ENCODE measurements around the gene POMC. TPM values are rescaled to one million over a fixed set of nuclear protein-coding genes. Genes with fewer than 3 reads are reported as not detected.
"Not testable (repeated sequence)": the region's sequence is repeated elsewhere in the genome, so short reads cannot be mapped to it uniquely, and the experiment has no call there.

POMC gene
- total RNA-seq: 1 to 10 TPM; 2.4 to 7.8 TPM

GRCh38 chr2:25168256-25169072 lies at the start of gene POMC:
TSS of gene POMC (minus strand) at chr2:25168580. CDS start at chr2:25164772, 3,808 bp downstream.
- Mint-ChIP-seq H3K36me3 (peaks cover 7 to 8% of the 10 kb centered on the region in 2 donors), H3K9me3 (no peaks in the 10 kb centered on the region), H3K27ac (no peak within 1 kb of the TSS)
- peak; percentile 70 to 76 for ATAC-seq
- peak in 1 of 2 donors; percentile 40 for DNase-seq (ENCODE audit: low spot score in 2 of 2)

- no peak overlapping the region for H3K27ac Mint-ChIP-seq
- ATAC-seq (no peak), DNase-seq (ENCODE audit: low spot score in 2 of 2) (no peak)
- no peaks in the 10 kb centered on the region for H3K36me3 Mint-ChIP-seq
- H3K9me3 Mint-ChIP-seq: no peaks in the 10 kb centered on the region
Observed at GRCh38 chr2:25218100-25218499, 49.7 kb upstream of the POMC start.

- Mint-ChIP-seq H3K27ac (peak overlapping the region in 1 of 2 donors; percentile 38), H3K9me3 (no peaks in the 10 kb centered on the region), H3K36me3 (no peaks in the 10 kb centered on the region)
- DNase-seq (ENCODE audit: low spot score in 2 of 2): peak; percentile 83 to 84
- ATAC-seq: peak; percentile 92 to 95
Observed at GRCh38 chr2:25215948-25216679, 47.7 kb upstream of the POMC start.

GRCh38 chr2:25215232-25215631 lies 46.9 kb upstream of the POMC start:
- DNase-seq (ENCODE audit: low spot score in 2 of 2) (no peak), ATAC-seq (no peak)
- Mint-ChIP-seq H3K36me3 (no peaks in the 10 kb centered on the region), H3K27ac (peak overlapping the region in 1 of 2 donors; percentile 38), H3K9me3 (no peaks in the 10 kb centered on the region)

GRCh38 chr2:25213229-25213628 lies 44.8 kb upstream of the POMC start:
- Mint-ChIP-seq H3K36me3 (no peaks in the 10 kb centered on the region), H3K9me3 (no peaks in the 10 kb centered on the region), H3K27ac (no peak overlapping the region)
- DNase-seq (ENCODE audit: low spot score in 2 of 2): no peak
- no peak for ATAC-seq

- DNase-seq (ENCODE audit: low spot score in 2 of 2); H3K9me3 Mint-ChIP-seq; ATAC-seq; H3K36me3 Mint-ChIP-seq: not testable (repeated sequence)
- peak overlapping the region in 1 of 2 donors; percentile 66 for H3K27ac Mint-ChIP-seq
Observed at GRCh38 chr2:25210923-25211322, 42.5 kb upstream of the POMC start.

- Mint-ChIP-seq H3K36me3 (no peaks in the 10 kb centered on the region), H3K27ac (no peak overlapping the region), H3K9me3 (no peaks in the 10 kb centered on the region)
- ATAC-seq (no peak), DNase-seq (ENCODE audit: low spot score in 2 of 2) (no peak)
Observed at GRCh38 chr2:25207078-25207545, 38.7 kb upstream of the POMC start.

GRCh38 chr2:25204190-25204838 lies 35.9 kb upstream of the POMC start:
- ATAC-seq: peak; percentile 20 to 26
- DNase-seq (ENCODE audit: low spot score in 2 of 2): no peak
- Mint-ChIP-seq H3K36me3 (no peaks in the 10 kb centered on the region), H3K27ac (no peak overlapping the region), H3K9me3 (no peaks in the 10 kb centered on the region)

- DNase-seq (ENCODE audit: low spot score in 2 of 2): no peak
- Mint-ChIP-seq H3K9me3 (no peaks in the 10 kb centered on the region), H3K27ac (peak overlapping the region in 1 of 2 donors; percentile 24), H3K36me3 (no peaks in the 10 kb centered on the region)
- ATAC-seq: peak in 1 of 2 donors; percentile 77
Observed at GRCh38 chr2:25202275-25202674, 33.9 kb upstream of the POMC start.

GRCh38 chr2:25201794-25202193 lies 33.4 kb upstream of the POMC start:
- no peaks in the 10 kb centered on the region for H3K36me3 Mint-ChIP-seq

GRCh38 chr2:25201265-25201664 lies 32.9 kb upstream of the POMC start:
- Mint-ChIP-seq H3K9me3 (no peaks in the 10 kb centered on the region), H3K27ac (no peak overlapping the region), H3K36me3 (no peaks in the 10 kb centered on the region)
- ATAC-seq (no peak), DNase-seq (ENCODE audit: low spot score in 2 of 2) (no peak)

More at GRCh38 chr2:25201794-25202193, 33.4 kb upstream of the POMC start:
- Mint-ChIP-seq H3K9me3 (no peaks in the 10 kb centered on the region), H3K27ac (peak overlapping the region in 1 of 2 donors; percentile 24)
- peak in 1 of 2 donors; percentile 7 for ATAC-seq
- DNase-seq (ENCODE audit: low spot score in 2 of 2): no peak

GRCh38 chr2:25198576-25198975 lies 30.2 kb upstream of the POMC start:
- ATAC-seq (no peak), DNase-seq (ENCODE audit: low spot score in 2 of 2) (no peak)
- no peaks in the 10 kb centered on the region for H3K9me3 Mint-ChIP-seq
- H3K36me3 Mint-ChIP-seq: no peaks in the 10 kb centered on the region
- no peak overlapping the region for H3K27ac Mint-ChIP-seq

- no peaks in the 10 kb centered on the region for H3K36me3 Mint-ChIP-seq
Observed at GRCh38 chr2:25198209-25198525, 29.8 kb upstream of the POMC start.

GRCh38 chr2:25197336-25198208 lies 29.2 kb upstream of the POMC start:
- ATAC-seq (no peak), DNase-seq (ENCODE audit: low spot score in 2 of 2) (no peak)
- Mint-ChIP-seq H3K36me3 (no peaks in the 10 kb centered on the region), H3K9me3 (no peaks in the 10 kb centered on the region), H3K27ac (no peak overlapping the region)

More at GRCh38 chr2:25198209-25198525, 29.8 kb upstream of the POMC start:
- no peaks in the 10 kb centered on the region for H3K9me3 Mint-ChIP-seq
- ATAC-seq: no peak
- no peak overlapping the region for H3K27ac Mint-ChIP-seq
- no peak for DNase-seq (ENCODE audit: low spot score in 2 of 2)

- no peak overlapping the region for H3K27ac Mint-ChIP-seq
- no peaks in the 10 kb centered on the region for H3K9me3 Mint-ChIP-seq
- ATAC-seq (no peak), DNase-seq (ENCODE audit: low spot score in 2 of 2) (no peak)
- no peaks in the 10 kb centered on the region for H3K36me3 Mint-ChIP-seq
Observed at GRCh38 chr2:25194576-25195122, 26.3 kb upstream of the POMC start.

- ATAC-seq (no peak), DNase-seq (ENCODE audit: low spot score in 2 of 2) (no peak)
- Mint-ChIP-seq H3K36me3 (no peaks in the 10 kb centered on the region), H3K27ac (no peak overlapping the region), H3K9me3 (no peaks in the 10 kb centered on the region)
Observed at GRCh38 chr2:25190536-25190935, 22.2 kb upstream of the POMC start.

Measured in activated naive CD4-positive, alpha-beta T cell treated with anti-CD3 and anti-CD28 coated beads, Interleukin-2, amount 50 U/mL, for 72 hours (primary cell).